ENCODE measurements around the gene NACC2. TPM values are rescaled to one million over a fixed set of nuclear protein-coding genes. Genes with fewer than 3 reads are reported as not detected.
A peak's percentile ranks its signal among the peaks of the same experiment; 100 is the strongest.

The NACC2 gene
- total and polyA plus RNA-seq, 7 donors: 8.5 to 33.5 (median 18.4) TPM

GRCh38 chr9:136087741-136088480 is 7.2 kb downstream of the NACC2 start:
- intact Hi-C loops (cut with DNase I): loop anchor here (5.0 kb wide), 2 partner anchors 34 to 61 kb away; no protein-coding TSS in a partner anchor
- Histone ChIP-seq H3K9me3 (no peaks in the 10 kb centered on the region), H3K27ac (peak overlapping the region; percentile 93), H3K36me3 (ENCODE audit: insufficient read depth in 1 of 2, low read depth in 1 of 2) (no peaks in the 10 kb centered on the region), H3K4me1 (peaks cover 80% of the 10 kb centered on the region), H3K4me3 (peak overlapping the region; percentile 52), H3K27me3 (ENCODE audit: insufficient read depth in 3 of 3, low read length in 2 of 3) (no peaks in the 10 kb centered on the region)
- peak; percentile 15 to 48 for DNase-seq
- WGBS, 3 donors: 57 to 74% (median 59%) methylated on average over 24 of the region's 24 CpGs
- ATAC-seq: peak in 1 of 4 donors; percentile 10
- TF ChIP-seq CTCF (IDR thresholded peaks at IDR 0.05): no peak

GRCh38 chr9:136086951-136087740 is 7.9 kb downstream of the NACC2 start:
- DNase-seq: peak; percentile 10 to 46
- intact Hi-C loops (cut with DNase I): loop anchor here (5.0 kb wide), 2 partner anchors 35 to 60 kb away; no protein-coding TSS in a partner anchor
- H3K27me3 ChIP-seq (ENCODE audit: insufficient read depth in 3 of 3, low read length in 2 of 3): no peaks in the 10 kb centered on the region
- TF ChIP-seq CTCF (IDR thresholded peaks at IDR 0.05): no peak
- no peaks in the 10 kb centered on the region for H3K36me3 ChIP-seq (ENCODE audit: insufficient read depth in 1 of 2, low read depth in 1 of 2)
- H3K4me1 ChIP-seq: peaks cover 76% of the 10 kb centered on the region
- H3K27ac ChIP-seq: peak overlapping the region; percentile 93
- H3K9me3 ChIP-seq: no peaks in the 10 kb centered on the region
- 82 to 89% (median 83%) methylated on average over 20 to 21 of the region's 21 CpGs for WGBS, 3 donors
- no peak for ATAC-seq
- H3K4me3 ChIP-seq: peak overlapping the region; percentile 52

- H3K9me3 ChIP-seq: no peaks in the 10 kb centered on the region
- peak; percentile 23 to 53 (median 48) for ATAC-seq
- peak overlapping the region; percentile 21 for H3K4me3 ChIP-seq
- 28 to 53% (median 33%) methylated on average over 24 of the region's 24 CpGs for WGBS, 3 donors
- H3K36me3 ChIP-seq (ENCODE audit: insufficient read depth in 1 of 2, low read depth in 1 of 2): no peaks in the 10 kb centered on the region
- H3K27me3 ChIP-seq (ENCODE audit: insufficient read depth in 3 of 3, low read length in 2 of 3): no peaks in the 10 kb centered on the region
- intact Hi-C loops (cut with DNase I): loop anchor here (5.0 kb wide), 2 partner anchors 36 to 59 kb away; no protein-coding TSS in a partner anchor
- H3K27ac ChIP-seq: peak overlapping the region; percentile 93
- DNase-seq: peak in 1 of 2 donors; percentile 57
- no peak for TF ChIP-seq CTCF (IDR thresholded peaks at IDR 0.05)
- H3K4me1 ChIP-seq: peaks cover 76% of the 10 kb centered on the region
Measured at GRCh38 chr9:136086213-136086881, 8.7 kb downstream of the NACC2 start.

- H3K9me3 ChIP-seq: no peaks in the 10 kb centered on the region
- DNase-seq: peak; percentile 65 to 90
- peaks cover 76% of the 10 kb centered on the region for H3K4me1 ChIP-seq
- TF ChIP-seq CTCF (IDR thresholded peaks at IDR 0.05): no peak
- ATAC-seq: peak; percentile 83 to 86 (median 85)
- intact Hi-C loops (cut with DNase I): loop anchor here (5.0 kb wide), 2 partner anchors 36 to 59 kb away; no protein-coding TSS in a partner anchor
- no peaks in the 10 kb centered on the region for H3K36me3 ChIP-seq (ENCODE audit: insufficient read depth in 1 of 2, low read depth in 1 of 2)
- H3K27me3 ChIP-seq (ENCODE audit: insufficient read depth in 3 of 3, low read length in 2 of 3): no peaks in the 10 kb centered on the region
- peak overlapping the region; percentile 21 for H3K4me3 ChIP-seq
- peak overlapping the region; percentile 93 for H3K27ac ChIP-seq
- WGBS, 3 donors: 21 to 29% (median 27%) methylated on average over 16 of the region's 16 CpGs
Measured at GRCh38 chr9:136085815-136086212, 9.3 kb downstream of the NACC2 start.
